ENCODE measurements around the gene TRABD2A.
"Not testable (repeated sequence)": the region's sequence is repeated elsewhere in the genome, so short reads cannot be mapped to it uniquely, and the experiment has no call there.

The TRABD2A gene

GRCh38 chr2:84815146-84815545, 65.7 kb downstream of the TRABD2A start:
- no peak for DNase-seq

DNA sequence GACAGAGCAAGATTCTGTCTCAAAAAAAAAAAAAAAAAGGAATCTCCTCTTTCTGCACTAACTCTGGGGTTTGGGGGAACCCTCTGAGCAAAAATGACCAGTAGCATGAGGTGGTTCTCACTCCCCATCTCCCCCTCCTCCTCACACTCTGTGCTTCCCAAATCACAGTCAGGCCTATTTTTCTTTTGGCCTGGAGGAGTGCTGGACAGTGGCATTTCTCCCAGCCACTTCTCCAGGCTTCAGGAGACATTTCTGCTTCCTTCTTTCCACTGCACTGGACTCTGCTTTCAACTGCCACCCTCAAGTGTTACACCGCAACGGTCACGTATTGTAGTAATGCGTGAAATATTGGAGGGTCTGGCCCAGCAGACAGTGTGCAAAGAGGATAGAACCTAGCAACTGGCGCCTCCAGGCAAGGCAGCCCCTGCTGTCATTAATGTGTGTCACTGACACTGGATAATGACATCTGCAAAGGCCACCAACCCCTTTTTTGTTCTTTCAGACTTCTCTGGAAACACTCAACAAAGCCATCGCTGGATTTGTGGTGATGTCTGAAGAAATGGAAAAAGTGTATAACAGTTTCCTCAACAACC, 68.9 kb downstream of the TRABD2A start:
- no peak for DNase-seq

GRCh38 chr2:84808279-84808678, 72.6 kb downstream of the TRABD2A start:
- no peak for DNase-seq

DNA sequence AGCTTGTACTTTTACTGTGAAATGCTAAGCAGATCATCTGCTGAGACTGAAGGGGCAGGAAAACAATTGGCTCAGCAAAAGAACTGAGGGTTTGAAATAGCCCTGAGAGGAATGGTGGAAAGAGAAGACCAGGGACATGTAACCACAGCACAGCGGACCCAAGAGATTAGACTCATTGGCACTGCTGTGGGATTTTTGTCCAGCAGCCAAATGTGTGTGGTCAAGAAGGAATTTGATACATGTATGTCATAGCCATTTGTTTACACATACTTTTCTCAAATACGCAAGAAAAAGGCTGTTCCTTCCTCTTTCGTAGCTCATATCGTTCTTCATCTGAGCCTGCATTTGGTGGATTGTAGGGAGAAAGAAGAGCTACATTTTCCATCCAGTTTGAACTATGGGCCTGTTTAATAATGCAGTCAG, 73.8 kb downstream of the TRABD2A start:
- DNase-seq = no peak

- no peak for DNase-seq
Observed at GRCh38 chr2:84805250-84805958, 75.5 kb downstream of the TRABD2A start.

GRCh38 chr2:84801811-84802210, 79.1 kb downstream of the TRABD2A start:
- DNase-seq = no peak

- no peak for DNase-seq
Observed at GRCh38 chr2:84800194-84800805, 80.6 kb downstream of the TRABD2A start.

GRCh38 chr2:84799772-84800171, 81.1 kb downstream of the TRABD2A start:
- no peak for DNase-seq

DNA sequence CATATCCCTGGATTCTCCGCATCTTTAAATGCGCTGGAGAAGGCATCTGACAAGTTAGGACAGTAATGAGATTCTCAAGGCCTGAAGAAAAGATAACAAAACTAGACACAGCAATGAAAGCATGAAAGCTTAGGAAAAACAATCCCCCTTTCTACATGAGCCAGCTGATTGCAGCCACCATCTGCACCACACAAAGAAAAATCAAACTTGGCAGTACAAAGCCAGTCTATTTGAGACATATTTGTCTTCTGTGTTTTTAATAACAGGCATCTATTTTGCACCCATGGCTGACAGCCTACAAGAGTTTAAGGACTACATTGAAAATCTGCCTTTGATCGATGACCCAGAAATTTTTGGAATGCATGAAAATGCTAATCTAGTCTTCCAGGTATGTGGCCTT, 83.6 kb downstream of the TRABD2A start:
- no peak for DNase-seq

GRCh38 chr2:84796798-84797197, 84.1 kb downstream of the TRABD2A start:
- no peak for DNase-seq

GRCh38 chr2:84793641-84794040, 87.2 kb downstream of the TRABD2A start:
- DNase-seq = no peak

- no peak for DNase-seq
Observed at GRCh38 chr2:84792856-84793522, 87.9 kb downstream of the TRABD2A start.

- no peak for DNase-seq
Observed at GRCh38 chr2:84788498-84788897, 92.4 kb downstream of the TRABD2A start.

DNA sequence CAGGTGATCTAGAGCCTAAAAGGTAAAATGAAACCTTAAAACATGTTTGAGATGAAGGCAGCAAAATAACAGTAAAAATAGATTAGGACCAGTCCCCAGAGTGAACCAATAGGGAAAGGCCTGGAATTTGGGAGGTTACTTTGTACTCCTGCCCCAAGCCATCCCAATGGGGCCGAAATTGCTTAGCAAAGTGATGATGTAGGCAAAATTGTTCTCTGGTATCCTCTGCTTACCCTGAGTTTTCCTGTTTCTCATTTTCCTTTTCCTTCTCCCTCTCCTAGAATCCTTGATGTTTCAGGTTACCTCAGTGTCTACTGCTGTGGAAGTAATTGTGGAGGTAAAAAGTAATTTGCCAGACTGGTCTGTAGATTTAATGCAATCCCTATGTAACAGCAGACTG, 92.9 kb downstream of the TRABD2A start:
- no peak for DNase-seq

DNA sequence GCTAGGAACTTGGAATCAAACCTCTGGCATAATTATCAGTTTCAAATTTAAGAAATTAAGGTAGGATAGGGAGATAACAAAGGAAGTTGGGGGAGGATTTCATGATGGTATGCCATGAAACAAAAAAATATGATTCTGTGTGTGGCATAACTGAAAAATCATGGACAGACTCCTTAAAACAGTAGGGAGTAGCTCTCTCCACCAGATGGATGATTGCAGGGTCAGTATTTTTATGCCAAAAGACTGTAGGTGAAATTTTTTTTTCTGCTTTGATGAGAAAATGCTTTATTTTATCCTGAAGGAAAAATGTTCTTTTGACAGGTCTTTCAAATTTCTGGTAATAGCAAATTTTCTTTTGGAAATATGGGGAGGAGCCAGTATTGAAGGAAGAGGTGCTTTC, 94.3 kb downstream of the TRABD2A start:
- no peak for DNase-seq

- no peak for DNase-seq
Observed at GRCh38 chr2:84785950-84786349, 94.9 kb downstream of the TRABD2A start.

GRCh38 chr2:84782717-84783442, 98.0 kb downstream of the TRABD2A start:
- DNase-seq = peak; percentile 74

DNA sequence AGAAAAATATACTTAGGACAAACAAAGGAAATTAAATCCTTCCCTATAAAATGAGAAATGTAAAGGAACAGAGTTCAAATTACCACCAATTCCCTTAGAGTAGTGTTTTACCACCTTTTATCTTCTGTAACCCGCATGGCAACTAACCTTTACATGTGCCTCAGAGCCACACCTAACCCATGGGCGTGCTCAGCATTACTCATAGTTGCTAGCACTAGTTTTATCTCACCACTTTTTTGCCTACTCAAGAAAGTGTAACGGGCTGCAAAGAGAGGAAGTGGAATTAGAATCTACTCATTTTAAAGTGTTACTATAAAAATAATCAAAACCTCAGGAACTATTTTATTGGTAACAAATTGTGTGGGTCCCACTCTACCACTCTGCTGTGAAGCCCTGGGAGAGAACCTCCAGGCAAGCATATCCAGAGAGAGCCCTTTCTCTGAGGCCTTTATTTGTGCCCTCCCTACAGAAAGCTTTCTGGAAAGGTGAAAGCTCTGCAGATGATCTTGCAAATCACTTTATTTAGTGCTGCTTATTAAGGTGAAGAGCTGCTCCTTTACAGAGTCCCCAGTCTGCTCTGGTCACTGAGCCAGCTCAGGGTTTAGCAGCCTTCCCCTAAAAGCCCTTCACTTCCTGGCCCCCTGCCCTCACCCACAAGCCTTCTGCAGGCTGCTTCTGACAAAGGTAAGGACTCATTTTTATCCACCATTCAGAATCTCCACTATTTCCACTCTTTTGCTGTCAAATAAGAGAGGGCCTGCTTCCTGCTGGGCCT, 98.8 kb downstream of the TRABD2A start:
- peak; percentile 72 for DNase-seq

DNA sequence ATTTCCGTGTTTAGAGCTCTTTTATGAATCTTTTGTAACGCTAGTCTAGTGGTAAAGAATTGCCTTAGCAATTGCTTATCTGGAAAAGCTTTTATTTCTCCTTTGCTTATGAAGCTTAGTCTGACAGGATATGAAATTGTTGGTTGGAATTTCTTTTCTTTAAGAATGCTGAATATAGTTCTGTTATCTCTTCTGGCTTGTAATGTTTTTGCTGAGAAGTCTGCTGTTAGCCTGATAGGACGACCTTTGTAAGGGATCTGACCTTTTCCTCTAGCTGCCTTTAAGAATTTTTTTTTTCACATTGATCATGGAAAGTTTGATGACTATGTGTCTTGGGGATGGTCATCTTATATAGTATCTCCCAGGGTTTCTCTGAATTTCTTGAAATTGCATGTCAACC, 101.1 kb downstream of the TRABD2A start:
- DNase-seq = no peak

DNA sequence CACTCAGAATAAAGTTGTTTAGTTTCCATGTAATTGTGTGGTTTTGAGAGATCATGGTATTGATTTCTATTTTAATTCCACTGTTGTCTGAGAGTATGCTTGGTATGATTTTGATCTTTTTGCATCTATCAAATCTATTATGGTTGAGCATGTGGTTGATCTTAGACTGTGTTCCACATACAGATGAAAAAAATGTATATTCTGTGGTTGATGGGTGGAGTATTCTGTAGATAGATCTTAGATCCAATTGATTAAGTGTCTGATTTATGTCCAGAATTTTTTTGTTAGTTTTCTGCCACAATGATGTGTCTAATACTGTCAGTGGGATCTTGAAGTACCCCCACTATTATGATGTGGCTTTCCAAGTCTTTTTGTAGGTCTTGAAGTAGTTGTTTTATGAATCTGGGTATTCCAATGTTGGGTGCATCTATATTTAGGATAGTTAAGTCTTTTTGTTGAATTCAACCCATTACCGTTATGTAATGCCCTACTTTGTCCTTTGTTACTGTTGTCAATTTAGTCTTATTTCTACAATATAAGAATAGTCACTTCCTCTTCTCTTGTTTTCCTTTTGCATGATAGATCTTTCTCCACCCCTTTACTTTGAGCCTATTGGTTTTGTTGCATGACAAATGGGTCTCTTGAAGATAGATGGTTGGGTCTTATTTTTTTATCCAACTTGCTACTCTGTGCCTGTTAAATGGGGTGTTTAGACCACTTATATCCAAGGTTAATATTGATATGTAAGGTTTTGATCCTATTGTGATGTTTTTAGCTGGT, 101.8 kb downstream of the TRABD2A start:
- peak; percentile 37 for DNase-seq

GRCh38 chr2:84776011-84776410, 104.9 kb downstream of the TRABD2A start:
- DNase-seq = no peak

GRCh38 chr2:84773562-84773961, 107.3 kb downstream of the TRABD2A start:
- not testable (repeated sequence) for DNase-seq

Measured in CD4-positive, alpha-beta T cell treated with Interleukin-12 subunit alpha and Interleukin-12 subunit beta, for 1 hour (primary cell).